ENCODE measurements around the gene SPIRE2.
"Not testable (repeated sequence)": the region's sequence is repeated elsewhere in the genome, so short reads cannot be mapped to it uniquely, and the experiment has no call there.

SPIRE2 gene

DNA sequence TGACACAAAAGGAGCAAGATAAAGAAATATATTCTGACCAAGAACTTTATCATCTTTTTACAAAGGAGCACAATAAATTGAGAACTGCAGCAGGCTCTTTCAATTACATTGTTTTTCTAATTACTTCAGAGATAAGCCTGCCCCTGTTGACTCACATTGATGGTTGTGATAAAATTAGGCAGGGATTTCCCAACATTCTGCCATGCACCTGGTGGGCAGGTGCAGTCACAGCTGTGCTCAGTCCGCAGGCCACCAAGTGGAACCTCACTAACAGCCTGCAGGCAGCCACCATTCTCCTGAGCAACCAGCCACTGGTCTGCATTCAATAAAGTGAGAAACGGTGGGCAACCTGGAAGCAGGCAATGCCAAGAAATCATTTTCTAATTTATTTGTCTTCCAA, 17.0 kb upstream of the SPIRE2 start:
- DNase-seq (ENCODE audit: low spot score), result no peak

DNA sequence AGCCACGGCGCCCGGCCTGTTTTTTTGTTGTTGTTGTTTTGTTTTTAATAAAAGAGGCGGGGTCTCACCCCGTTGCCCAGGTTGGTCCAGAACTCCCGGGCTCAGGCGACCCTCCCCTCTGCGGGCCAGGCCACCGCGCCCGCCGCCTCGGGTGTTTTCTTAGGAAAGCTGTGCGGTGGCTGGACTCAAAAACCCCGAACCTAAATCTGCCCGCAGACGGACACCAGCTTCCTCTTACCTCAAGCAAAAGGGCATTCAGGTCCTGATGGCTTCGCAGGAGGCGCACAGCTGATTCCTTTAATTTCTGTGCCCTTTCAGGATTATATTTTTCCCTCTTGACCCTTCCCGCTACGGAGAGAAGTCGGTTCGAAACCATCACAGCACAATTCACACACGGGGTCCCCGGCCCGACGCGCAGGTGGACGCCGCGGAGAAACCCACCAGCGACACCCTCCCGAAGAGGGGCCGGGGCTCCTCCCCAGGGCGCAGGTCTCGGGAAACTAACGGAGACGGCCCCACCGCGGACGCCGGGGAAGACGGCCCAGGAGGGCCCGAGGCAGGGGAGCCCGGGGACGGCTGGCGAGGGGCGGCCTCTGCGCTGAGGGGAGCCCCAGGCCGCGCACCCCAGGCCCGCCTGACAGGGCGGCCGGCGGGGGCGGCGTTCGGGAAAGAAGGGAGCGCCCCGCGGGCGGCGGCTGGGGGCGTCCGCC, 12.5 kb upstream of the SPIRE2 start:
- peak; percentile 66 for DNase-seq (ENCODE audit: low spot score)

DNA sequence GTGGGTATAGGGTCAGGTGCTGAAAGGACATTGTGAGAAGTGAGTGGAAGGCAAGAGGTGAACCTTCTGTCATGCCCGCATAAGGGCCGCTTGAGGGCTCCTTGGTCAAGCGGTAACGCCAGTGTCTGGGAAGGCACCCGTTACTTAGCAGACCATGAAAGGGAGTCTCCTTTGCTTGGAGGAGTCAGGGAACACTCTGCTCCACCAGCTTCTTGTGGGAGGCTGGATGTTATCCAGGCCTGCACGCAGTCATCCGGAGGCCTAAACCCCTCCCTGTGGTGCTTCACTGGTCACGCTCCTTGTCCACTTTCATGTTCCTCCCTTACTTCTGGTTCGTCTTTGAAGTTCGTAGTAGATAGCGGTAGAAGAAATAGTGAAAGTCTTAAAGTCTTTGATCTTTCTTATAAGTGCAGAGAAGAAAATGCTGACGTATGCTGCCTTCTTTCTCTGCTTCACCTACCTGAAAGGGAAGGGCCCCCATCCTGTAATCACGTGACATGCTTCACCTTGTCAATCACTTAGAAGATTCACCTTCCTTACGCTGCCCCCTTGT, 9.3 kb upstream of the SPIRE2 start:
- peak; percentile 56 for DNase-seq (ENCODE audit: low spot score)

DNA sequence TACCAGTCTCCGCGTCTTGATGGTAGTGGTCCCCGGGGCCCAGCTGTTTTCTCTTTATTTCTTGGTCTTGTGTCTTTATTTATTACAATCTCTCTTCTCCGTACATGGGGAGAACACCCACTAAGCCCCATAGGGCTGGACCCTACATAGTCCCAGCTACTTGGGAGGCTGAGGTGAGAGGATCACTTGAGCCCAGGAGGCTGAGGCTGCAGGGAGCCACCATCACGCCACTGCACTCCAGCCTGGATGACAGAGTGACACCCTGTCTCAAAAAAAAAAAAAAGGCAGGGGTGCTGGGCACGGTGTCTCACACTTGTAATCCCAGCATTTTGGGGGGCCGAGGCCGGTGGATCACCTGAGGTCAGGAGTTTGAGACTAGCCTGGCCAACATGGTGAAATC, 8.8 kb upstream of the SPIRE2 start:
- not testable (repeated sequence) for DNase-seq (ENCODE audit: low spot score)

DNA sequence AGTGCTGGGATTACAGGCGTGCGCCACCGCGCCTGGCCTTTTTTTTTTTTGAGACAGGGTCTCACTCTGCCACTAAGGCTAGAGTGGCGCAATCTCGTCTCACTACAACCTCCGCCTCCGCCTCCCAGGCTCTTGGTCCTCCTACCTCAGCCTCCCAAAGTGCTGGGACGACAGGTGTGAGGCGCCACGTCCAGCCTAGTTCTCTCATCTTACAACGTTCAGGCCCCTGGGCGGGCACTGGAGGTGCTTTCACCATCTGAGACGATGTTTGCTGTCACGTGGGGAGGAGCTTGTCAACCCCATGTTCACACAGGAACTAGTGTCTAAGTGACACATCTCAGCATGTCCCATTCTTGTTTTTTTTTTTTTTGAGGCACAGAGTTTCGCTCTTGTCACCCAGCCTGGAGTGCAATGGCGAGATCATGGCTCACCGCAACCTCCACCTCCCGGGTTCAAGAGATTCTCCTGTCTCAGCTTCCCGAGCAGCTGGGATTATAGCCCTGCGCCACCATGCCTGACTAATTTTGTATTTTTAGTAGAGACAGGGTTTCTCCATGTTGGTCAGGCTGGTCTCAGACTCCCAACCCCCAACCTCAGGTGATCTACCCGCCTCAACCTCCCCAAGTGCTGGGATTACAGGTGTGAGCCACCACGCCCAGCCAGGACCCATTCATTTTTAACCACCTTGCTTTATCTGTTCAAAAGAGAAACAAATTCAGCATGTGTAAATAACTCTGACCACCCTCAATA, 6.7 kb upstream of the SPIRE2 start:
- DNase-seq (ENCODE audit: low spot score), result no peak

GRCh38 chr16:89822188-89823086, 5.8 kb upstream of the SPIRE2 start:
- no peak for DNase-seq (ENCODE audit: low spot score)

- no peak for DNase-seq (ENCODE audit: low spot score)
Observed at GRCh38 chr16:89823087-89823823, 5.0 kb upstream of the SPIRE2 start.

DNA sequence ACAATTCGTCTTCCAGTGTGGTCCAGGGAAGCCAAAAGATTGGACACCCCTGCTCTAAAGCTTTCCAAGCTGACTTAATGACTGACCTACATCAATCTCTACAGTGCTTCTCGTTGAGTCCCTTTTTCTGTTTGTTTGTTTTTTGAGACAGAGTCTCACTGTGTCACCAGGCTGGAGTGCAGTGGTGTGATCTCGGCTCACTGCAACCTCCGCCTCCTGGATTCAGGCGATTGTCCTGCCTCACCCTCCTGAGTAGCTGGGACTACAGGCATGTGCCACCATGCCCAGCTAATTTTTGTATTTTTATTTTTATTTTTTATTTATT, 4.5 kb upstream of the SPIRE2 start:
- not testable (repeated sequence) for DNase-seq (ENCODE audit: low spot score)

- no peak for DNase-seq (ENCODE audit: low spot score)
Observed at GRCh38 chr16:89826531-89827382, 1.5 kb upstream of the SPIRE2 start.

DNA sequence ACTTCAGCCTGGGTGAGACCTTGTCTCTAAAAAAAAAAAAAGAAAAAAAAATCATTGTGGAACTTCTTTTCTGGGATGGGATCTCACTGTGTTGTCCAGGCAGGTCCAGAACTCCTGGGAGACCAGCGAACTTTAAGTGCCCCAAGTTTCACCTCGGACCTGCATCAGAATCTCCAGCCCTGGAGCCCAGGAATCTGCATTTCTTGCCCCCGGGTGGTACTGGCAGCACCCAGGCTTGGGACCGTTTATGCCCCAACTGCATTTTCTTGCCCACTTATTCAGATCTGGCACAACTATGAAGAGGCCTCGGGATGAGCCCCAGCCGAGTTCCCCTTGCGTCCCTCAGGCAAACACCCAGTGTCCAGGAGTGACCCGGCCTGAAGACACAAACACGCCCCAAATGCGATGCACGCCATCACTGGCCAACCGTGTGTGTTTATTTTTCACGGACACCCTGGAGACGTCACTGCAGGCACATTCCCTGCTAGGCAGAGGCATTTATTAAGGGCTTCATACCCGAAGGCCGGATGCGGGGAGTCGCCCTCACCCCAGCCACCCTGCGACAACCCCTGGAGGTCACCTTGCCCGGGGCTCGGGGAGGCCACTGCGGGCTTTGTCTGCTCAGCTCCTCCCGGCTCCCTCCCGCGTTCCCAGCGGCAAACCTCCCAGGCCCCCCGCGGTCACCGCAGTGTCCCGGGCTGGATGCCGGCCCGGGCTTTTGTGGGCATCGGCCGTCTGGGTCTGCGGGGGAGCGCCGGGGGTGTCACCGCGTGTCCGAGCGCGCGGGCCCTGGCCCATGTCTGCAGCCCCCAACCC, 684 bp upstream of the SPIRE2 start:
- DNase-seq (ENCODE audit: low spot score), result peak; percentile 70

DNA sequence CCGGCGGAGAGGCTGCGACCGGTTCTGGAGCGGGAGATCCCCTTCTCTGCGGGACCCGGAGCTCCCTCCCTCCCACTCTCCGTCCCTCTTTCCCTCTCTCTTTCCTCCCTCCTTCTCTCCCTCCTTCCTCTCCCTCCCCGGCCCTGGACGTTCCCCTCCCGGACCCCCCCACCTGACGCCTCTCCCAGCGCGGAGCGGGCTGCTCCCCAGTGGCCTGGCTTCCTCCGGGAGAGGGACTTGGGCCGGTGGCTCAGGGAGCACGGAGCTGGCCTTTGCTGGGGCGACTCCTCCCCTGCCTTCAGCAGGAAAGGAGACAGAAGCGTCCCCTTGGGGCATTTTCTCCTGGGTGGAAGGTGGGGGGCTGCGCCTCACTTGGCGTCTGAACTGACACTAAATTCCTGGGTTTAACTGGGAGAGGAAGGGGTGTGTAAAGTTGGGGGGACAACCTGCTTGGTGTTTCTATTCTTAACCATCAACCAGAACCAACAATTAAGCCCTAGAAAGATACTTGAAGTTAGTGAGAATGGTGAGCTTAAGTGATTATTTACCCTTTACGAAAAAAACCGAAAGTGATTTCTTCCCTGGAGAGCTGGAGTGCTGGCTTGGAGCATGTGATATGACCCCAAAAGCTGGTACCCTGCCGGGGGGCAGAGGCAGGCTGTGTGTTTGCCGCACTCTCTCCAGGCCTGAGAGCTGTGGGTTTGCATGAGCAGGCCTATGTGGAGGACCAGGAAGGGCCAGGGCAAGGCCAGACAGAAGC, 775 bp downstream of the SPIRE2 start:
- DNase-seq (ENCODE audit: low spot score), result no peak

- no peak for DNase-seq (ENCODE audit: low spot score)
Observed at GRCh38 chr16:89829630-89830437, 1.6 kb downstream of the SPIRE2 start.

DNA sequence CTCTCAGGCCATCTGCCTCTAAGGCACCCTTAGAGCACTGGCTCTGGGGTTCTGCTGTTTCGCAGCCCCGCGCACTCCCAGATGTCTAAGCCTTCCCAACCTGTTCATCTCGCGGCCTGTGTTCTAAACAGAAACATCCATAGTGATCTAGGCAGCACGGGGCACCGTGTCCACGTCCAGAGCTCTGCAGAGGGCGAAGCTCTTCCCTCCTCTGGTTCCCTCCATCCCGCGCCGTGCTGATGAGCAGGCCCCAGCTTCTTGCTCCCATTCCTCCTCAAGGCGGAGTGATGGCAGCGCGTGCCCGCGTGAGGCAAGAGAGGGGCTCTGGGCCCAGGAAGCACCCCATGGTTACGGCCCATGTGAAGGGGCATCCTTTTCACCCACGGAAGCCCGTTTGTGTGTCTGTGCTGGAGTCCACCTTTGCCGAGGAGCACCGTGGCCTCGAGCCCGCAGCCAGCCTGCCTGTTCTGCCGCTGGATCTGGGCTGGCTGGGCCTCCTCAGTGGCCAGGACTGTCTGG, 3.6 kb downstream of the SPIRE2 start:
- DNase-seq (ENCODE audit: low spot score), result no peak

GRCh38 chr16:89833664-89834363, 5.5 kb downstream of the SPIRE2 start:
- DNase-seq (ENCODE audit: low spot score), result not testable (repeated sequence)

- not testable (repeated sequence) for DNase-seq (ENCODE audit: low spot score)
Observed at GRCh38 chr16:89834813-89835363, 6.6 kb downstream of the SPIRE2 start.

DNA sequence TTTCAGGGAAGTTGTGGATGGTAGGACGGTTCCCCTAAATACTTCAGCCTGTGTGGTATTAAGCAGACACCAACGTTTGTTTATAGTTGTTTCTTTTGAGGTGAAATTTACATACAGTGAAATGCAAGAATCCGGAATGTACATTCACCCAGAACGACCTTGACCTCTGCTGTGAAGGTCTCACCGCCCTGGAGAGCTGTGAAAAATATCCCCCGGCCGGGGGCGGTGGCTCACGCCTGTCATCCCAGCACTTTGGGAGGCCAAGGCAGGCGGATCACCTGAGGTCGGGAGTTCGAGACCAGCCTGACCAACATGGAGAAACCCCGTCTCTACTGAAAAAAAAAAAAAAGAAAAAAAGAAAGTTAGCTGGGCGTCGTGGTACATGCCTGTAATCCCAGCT, 8.2 kb downstream of the SPIRE2 start:
- DNase-seq (ENCODE audit: low spot score), result not testable (repeated sequence)

DNA sequence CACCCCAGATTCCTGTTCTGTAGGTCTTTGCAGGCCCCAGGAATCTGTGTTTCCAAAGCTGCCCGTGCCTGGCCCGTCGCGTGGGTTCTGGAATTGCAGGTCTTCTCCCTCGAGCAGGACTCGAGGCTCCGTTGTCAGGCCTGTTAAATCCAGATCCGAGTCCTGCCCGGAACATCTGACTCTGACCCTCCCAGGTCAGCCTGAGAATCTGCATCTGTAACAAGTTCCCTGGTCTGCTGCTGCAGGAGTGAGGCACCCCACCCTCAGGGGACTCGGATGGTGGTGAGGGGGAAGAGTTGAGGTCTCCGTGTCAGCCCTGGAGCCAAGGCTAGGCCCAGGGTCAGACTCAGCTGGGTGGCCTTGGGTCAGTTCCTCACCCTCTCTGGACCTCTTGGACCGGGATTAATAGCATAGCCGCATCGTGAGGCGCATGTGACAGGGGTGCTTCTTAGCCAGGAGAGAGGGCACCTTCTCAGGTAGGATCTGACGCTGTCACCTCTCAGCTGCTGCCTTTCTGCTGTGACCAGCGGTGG, 8.8 kb downstream of the SPIRE2 start:
- DNase-seq (ENCODE audit: low spot score), result no peak

All from RKO (cell line).